Tibial nerve (tissue), 3 donors: ENCODE results near the gene KDM2A.

Experiments
- CTCF ChIP-seq, 5 experiments: fragments of 200-600 bp in 3 of 5; fragments of 450-650 bp in 2 of 5; sonication (generic) in 3 of 5; IDR thresholded peaks; one replicate each; pipeline ENCODE4 v1.5.1; 2016 to 2019; ENCODE audit warnings: antibody characterized with exemption in 5 of 5, mild to moderate bottlenecking in 3 of 5, moderate library complexity in 2 of 5
- POLR2A ChIP-seq, 2 donors: fragments of 450-650 bp; IDR thresholded peaks; one replicate each; pipeline ENCODE4 v1.6.1; 2017; ENCODE audit warnings: antibody characterized with exemption in 2 of 2, mild to moderate bottlenecking in 2 of 2, moderate library complexity in 2 of 2

GRCh38 chr11:67256477-67257135 is 137.5 kb downstream of the KDM2A start:
- no peak for TF ChIP-seq CTCF (IDR thresholded peaks at IDR 0.05)
- no peak for TF ChIP-seq POLR2A (IDR thresholded peaks at IDR 0.05)
